Measurements from ENCODE around the gene PHLDB3.

PHLDB3 gene

DNA sequence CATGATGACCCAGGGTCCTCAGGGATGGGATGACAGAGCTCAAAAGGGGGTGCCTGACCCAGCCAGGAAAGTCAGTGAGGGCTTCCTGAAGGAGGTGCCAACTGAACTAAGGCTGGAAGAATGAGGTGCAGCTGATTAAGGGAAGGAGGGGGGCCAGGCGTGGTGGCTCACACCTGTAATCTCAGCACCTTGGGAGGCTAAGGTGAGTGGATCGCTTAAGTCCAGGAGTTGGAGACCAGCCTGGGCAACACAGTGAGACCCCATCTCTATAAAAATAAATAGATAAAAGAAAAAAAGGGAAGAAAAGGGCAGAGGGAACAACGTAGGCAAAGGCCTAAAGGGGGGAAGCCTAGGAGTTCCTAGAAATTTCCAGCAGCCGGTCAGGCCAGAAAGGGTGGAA, 30.1 kb downstream of the PHLDB3 start:
- Histone ChIP-seq H3K4me3 (ENCODE audit: low read depth in 1 of 2, low read length in 1 of 2) (no peak overlapping the region), H3K36me3 (no peaks in the 10 kb centered on the region), H3K4me1 (ENCODE audit: control insufficient read depth in 1 of 2, insufficient read depth in 1 of 2, low read depth in 1 of 2, low read length in 1 of 2) (peaks cover 9 to 11% of the 10 kb centered on the region in 2 experiments), H3K9me3 (no peaks in the 10 kb centered on the region), H3K27ac (no peak overlapping the region), H3K27me3 (no peaks in the 10 kb centered on the region)
- TF ChIP-seq, protein P1, sequence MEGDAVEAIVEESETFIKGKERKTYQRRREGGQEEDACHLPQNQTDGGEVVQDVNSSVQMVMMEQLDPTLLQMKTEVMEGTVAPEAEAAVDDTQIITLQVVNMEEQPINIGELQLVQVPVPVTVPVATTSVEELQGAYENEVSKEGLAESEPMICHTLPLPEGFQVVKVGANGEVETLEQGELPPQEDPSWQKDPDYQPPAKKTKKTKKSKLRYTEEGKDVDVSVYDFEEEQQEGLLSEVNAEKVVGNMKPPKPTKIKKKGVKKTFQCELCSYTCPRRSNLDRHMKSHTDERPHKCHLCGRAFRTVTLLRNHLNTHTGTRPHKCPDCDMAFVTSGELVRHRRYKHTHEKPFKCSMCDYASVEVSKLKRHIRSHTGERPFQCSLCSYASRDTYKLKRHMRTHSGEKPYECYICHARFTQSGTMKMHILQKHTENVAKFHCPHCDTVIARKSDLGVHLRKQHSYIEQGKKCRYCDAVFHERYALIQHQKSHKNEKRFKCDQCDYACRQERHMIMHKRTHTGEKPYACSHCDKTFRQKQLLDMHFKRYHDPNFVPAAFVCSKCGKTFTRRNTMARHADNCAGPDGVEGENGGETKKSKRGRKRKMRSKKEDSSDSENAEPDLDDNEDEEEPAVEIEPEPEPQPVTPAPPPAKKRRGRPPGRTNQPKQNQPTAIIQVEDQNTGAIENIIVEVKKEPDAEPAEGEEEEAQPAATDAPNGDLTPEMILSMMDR (IDR thresholded peaks at IDR 0.05): no peak

DNA sequence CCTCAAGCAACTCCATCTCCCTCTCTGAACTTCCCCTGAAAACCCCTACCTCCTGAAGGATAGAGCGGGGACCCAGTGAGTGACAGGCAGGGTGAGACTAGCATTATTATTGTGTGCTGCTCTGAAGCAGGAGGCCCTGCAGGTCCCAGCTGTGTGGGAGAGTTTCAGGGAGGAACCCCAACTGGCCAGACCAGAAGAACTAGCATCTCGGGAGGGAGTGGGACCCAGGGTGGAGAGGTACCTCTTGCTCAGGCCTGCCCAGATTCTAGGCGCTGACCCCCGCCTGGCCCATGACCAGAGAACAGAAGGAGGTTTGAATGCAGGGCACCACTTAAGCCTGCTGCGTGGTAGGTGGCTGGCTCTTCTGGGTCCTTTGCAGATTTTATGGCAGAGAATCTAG, 33.5 kb downstream of the PHLDB3 start:
- H3K36me3 ChIP-seq: no peaks in the 10 kb centered on the region
- H3K9me3 ChIP-seq: no peaks in the 10 kb centered on the region
- H3K4me1 ChIP-seq (ENCODE audit: control insufficient read depth in 1 of 2, insufficient read depth in 1 of 2, low read depth in 1 of 2, low read length in 1 of 2): peaks cover 23 to 29% of the 10 kb centered on the region in 2 experiments
- no peak overlapping the region for H3K27ac ChIP-seq
- TF ChIP-seq, protein P1 (IDR thresholded peaks at IDR 0.05): no peak
- peaks cover 3% of the 10 kb centered on the region for H3K27me3 ChIP-seq
- no peak overlapping the region for H3K4me3 ChIP-seq (ENCODE audit: low read depth in 1 of 2, low read length in 1 of 2)

DNA sequence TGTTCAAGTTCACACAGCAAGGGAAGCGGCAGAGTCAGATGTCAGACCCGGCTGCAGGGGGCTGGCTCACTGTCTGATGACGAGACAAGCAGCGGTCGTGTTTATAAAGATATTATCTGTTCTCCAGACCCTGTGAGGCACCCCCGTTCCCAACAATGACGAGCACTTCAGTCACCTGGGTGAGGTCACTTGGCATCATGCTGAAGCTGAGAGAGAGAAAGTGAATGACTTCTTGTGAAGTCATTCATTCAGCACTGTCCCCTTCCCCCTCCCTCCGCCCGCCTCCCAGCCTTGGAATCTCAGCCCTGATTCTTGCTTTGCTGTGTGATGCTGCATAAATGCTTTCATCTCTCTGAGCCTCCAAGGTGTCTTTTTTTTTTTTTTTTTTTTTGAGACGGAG, 34.3 kb downstream of the PHLDB3 start:
- Histone ChIP-seq H3K4me1 (ENCODE audit: control insufficient read depth in 1 of 2, insufficient read depth in 1 of 2, low read depth in 1 of 2, low read length in 1 of 2) (peaks cover 23 to 26% of the 10 kb centered on the region in 2 experiments), H3K36me3 (no peaks in the 10 kb centered on the region), H3K27me3 (peaks cover 11% of the 10 kb centered on the region), H3K27ac (no peak overlapping the region), H3K9me3 (no peaks in the 10 kb centered on the region), H3K4me3 (ENCODE audit: low read depth in 1 of 2, low read length in 1 of 2) (no peak overlapping the region)
- TF ChIP-seq, protein P1 (IDR thresholded peaks at IDR 0.05): no peak

DNA sequence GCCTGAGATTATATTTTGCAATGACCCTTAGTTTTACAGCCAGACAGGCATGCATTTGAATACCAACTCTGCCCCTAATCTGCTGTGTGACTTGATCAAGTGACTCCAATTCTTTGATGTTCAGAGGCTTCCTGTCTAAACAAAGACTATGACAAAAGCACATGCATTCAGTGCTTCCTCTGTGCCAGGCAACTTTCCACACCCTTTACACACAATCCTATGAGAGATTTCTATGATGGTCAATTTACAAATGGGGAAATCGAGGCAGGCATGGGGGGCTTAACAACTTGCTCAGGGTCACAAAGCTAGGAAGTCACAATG, 35.4 kb downstream of the PHLDB3 start:
- peaks cover 23% of the 10 kb centered on the region for H3K27me3 ChIP-seq
- TF ChIP-seq, protein P1 (IDR thresholded peaks at IDR 0.05): no peak
- no peak overlapping the region for H3K27ac ChIP-seq
- H3K4me3 ChIP-seq (ENCODE audit: low read depth in 1 of 2, low read length in 1 of 2): no peak overlapping the region
- no peaks in the 10 kb centered on the region for H3K36me3 ChIP-seq
- no peaks in the 10 kb centered on the region for H3K9me3 ChIP-seq
- H3K4me1 ChIP-seq (ENCODE audit: control insufficient read depth in 1 of 2, insufficient read depth in 1 of 2, low read depth in 1 of 2, low read length in 1 of 2): peaks cover 27 to 32% of the 10 kb centered on the region in 2 experiments

DNA sequence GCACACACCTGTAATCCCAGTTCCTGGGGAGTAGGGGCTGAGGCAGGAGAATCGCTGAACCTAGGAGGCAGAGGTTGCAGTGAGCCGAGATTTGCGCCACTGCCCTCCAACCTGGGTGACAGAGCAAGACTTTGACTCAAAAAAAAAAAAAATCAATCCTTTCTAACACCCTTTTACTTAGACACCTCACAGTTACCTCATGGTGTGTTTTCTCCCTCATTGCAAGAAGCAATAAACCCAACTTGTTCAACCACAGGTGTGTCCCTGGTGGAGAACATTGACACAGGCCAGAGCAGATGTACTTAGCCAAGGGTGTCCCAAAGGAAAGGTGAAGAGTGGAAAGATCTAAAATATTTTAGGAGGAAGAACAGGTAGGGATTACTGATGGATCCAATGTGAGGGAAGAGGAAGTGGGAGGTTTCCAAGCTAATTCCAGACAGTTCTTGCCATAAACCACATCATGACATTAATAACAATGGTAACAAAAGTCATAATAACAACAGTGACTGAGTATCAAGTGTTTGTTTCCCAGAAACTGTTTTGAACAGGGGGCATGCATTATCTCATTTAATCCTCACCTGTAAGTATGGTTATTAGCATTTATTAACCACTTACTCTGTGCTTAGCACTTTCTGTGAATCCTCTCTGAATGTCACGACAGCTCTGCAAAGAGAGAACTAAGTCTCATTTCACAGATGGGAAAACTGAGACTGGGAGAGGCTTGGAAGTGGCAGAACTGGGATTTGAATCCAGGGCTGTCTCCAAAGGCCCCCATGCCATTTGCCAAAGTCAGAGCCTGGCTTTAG, 36.0 kb downstream of the PHLDB3 start:
- no peaks in the 10 kb centered on the region for H3K36me3 ChIP-seq
- peaks cover 27% of the 10 kb centered on the region for H3K27me3 ChIP-seq
- H3K4me3 ChIP-seq (ENCODE audit: low read depth in 1 of 2, low read length in 1 of 2): no peak overlapping the region
- H3K4me1 ChIP-seq (ENCODE audit: control insufficient read depth in 1 of 2, insufficient read depth in 1 of 2, low read depth in 1 of 2, low read length in 1 of 2): peaks cover 33 to 37% of the 10 kb centered on the region in 2 experiments
- H3K9me3 ChIP-seq: no peaks in the 10 kb centered on the region
- H3K27ac ChIP-seq: peak overlapping the region; percentile 38
- TF ChIP-seq, protein P1 (IDR thresholded peaks at IDR 0.05): no peak
